ENCODE measurements around the gene FERMT1.
A peak's percentile ranks its signal among the peaks of the same experiment; 100 is the strongest.
"Not testable (repeated sequence)": the region's sequence is repeated elsewhere in the genome, so short reads cannot be mapped to it uniquely, and the experiment has no call there.

Gene FERMT1

GRCh38 chr20:6069669-6070068, 53.2 kb downstream of the FERMT1 start:
- DNase-seq = no peak
- ATAC-seq = no peak

DNA sequence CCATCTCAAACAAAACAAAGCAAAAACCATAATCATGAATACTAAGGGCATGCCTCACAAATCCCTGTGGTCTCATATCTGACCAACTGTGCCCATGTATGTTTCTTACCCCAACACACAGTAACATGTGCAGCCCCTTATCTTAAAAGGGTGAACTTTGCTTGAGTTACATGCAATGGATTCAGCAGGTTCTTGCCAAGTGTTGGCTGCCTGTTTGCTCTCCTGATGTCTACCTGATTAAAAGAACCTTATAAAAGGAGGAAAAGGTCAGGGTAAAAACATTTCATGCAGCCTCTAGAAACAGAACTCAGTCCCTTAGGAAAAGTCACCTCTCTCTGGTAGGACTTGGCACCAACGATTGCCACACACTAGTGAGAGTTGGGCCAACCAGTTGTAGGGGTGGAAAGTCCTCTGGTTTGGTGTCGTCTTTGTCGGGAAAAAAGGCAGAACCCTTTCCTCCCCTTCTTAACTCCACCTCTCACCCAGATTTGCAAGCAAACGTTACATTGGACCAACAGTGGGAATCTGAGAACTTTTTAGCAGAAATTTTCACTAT, 55.0 kb downstream of the FERMT1 start:
- DNase-seq (no peak), ATAC-seq (no peak)

- no peak for ATAC-seq
- DNase-seq = no peak
These were observed 56.2 kb downstream of the FERMT1 start for GRCh38 chr20:6066582-6066981.

DNA sequence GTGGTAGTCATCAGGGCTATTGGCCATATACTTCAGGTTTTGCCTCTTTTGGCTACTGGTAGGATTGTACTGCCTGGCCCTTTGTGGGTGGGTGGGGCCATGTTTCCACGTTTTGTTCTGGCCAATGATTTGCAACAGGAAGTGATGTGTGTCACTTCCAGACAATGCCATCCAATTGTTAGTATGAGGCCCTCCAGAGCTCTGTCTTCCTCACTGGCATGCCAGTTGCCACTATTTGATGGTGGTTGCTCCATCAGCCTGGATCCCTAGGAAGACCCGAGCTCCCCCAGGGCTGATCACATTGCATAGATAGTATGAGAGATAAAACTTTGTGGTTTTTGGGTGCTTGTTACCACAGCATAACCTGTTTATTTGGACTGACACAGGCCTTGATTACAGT, 61.3 kb downstream of the FERMT1 start:
- DNase-seq (no peak), ATAC-seq (no peak)

GRCh38 chr20:6060213-6060612, 62.6 kb downstream of the FERMT1 start:
- ATAC-seq (no peak), DNase-seq (no peak)

- DNase-seq = no peak
These were observed 64.0 kb downstream of the FERMT1 start for GRCh38 chr20:6058684-6059295.

DNA sequence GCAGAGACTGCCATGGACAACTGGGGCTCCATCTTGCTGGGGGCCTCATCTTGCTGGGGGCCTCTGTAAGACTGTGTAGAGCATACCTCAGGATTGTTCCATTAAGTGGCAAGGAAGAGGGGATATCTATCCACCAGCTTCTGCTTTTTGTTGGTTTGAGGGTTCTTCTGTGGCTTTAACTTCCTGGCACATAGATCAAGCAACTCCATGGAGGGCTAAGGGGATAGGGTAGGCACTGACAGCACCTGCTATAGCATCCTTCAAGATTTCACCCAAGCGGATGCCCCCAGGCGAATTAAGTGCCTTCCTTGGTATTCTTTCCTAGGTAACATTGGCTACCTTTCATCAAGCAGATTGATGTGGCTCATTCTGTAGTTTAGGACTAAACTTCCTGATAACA, 65.1 kb downstream of the FERMT1 start:
- DNase-seq (no peak), ATAC-seq (no peak)

More at GRCh38 chr20:6058684-6059295, 64.0 kb downstream of the FERMT1 start:
- no peak for ATAC-seq

- ATAC-seq = no peak
These were observed 65.7 kb downstream of the FERMT1 start for GRCh38 chr20:6057139-6057538.

DNA sequence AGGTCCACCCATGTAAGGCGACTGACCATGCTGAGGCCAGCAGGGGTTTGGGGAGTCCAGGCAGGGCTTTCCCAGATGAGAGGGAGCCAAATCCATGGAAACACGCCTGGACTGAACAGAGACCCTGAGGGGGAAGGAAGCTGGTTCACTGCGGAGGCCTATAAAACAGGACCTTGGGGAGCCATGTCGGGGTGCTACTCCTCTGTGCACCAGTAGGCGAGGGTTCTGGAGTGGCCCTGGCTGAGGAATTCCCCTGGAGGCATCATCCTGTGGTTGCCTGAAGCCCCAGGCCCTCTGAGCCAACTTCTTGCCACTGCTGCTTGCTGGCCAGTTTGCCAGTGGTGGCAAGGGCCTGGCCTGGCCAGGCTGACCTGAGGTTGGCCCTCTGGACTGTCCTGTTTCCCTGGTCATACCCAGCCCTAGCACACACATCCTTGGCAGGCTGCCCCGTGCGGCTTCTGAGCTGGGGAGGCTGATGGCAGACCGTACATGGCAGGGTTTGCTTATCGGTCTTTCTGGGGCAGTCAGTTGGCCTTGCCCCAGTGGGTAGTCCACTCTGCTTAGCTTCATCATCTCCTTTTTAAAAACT, 66.8 kb downstream of the FERMT1 start:
- ATAC-seq (no peak), DNase-seq (no peak)

More at GRCh38 chr20:6057139-6057538, 65.7 kb downstream of the FERMT1 start:
- no peak for DNase-seq

- ATAC-seq (no peak), DNase-seq (no peak)
These were observed 67.6 kb downstream of the FERMT1 start for GRCh38 chr20:6055161-6055783.

DNA sequence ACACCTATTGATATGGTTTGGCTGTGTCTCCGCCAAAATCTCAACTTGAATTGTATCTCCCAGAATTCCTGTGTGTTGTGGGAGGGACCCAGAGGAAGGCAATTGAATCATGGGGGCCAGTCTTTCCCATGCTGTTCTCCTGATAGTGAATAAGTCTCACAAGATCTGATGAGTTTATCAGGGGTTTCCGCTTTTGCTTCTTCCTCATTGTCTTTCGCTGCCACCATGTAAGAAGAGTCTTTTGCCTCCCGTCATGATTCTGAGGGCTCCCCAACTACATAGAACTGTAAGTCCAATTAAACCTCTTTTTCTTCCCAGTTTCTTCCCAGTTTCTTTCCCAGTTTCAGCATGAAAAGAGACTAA, 68.2 kb downstream of the FERMT1 start:
- DNase-seq, ATAC-seq: not testable (repeated sequence)

DNA sequence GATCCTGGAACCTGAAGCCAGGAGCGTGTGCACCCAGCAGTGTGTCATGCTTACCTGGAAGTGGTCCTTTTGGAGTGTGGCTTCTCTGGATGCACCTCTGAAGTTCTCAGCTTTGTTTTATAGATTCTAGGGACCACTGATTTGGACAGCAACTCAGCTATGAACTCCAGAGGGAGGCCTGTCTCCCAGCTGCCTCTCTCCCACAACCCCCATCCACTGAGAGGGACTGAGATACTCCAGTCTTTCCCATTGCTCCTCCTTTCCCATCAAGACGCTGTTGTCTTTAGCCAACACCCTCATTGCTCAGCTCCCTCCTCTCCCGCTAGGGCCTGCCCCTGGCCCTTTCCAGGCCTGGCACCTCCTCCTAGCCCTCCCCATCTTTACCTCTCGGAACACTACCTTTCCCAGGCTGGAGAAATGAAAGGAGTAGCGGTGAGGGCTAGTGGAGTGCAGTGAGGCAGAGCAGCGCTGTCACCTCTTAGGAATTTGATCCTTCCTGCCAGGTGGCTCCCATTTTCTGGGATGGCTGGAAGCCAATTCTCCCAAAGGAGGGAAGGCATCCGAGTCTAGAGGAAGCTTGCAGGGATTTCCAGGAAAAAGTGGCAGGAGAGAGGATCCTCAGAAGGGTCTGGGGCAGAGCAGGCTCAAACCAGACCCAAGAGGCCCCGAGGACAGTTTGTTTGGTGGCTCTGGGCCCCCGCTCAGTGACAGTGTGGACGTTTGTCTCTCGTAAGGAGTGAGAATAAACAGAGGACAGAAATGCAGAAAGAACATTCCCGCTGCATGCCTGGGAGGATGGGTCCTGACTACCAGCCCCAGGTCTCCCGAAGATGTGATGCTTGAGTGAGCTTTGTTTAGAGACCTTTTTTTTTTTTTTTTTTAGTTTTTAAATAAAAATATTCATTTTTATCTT, 68.8 kb downstream of the FERMT1 start, which contains the start of gene LRRN4:
LRRN4 (minus strand) TSS at position 285 of the 913 bp plus-strand sequence. CDS start 1,261 bp downstream, outside the sequence.
- DNase-seq = no peak
- no peak for ATAC-seq

DNA sequence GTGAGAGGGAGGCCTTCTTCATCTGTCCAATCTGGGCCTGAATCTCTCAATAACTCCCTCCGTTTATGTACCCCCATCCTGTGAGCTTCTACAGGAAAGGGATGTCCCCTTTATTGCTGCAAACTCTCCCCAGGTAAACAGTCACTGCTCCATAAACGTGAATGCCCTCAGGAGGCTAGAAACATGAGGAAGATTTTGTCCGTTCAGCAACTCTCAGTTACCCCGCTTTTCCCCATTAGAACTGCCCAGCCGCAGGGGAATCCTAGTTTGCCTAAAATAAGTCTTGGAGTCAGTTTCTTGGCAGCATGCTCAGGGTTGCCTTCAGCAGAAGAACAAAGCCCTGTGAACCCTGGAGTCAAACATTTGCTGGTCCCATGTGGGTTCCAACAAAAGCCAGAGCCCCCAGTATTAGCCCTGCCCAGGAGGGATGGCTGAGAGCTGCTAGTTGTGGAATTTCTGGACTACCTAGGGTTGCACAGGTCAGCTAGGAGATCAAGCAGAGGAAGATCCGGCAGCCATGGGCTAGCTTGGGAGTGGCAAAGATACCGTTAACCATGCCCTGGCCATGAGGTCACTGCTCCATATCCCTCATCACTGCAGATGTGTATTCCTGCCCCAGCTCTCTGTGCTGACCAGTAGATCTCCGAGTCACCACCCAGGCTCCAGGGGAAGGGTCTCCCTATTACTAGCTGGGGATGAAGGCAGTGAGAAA, 69.6 kb downstream of the FERMT1 start:
- DNase-seq = no peak
- ATAC-seq = no peak

DNA sequence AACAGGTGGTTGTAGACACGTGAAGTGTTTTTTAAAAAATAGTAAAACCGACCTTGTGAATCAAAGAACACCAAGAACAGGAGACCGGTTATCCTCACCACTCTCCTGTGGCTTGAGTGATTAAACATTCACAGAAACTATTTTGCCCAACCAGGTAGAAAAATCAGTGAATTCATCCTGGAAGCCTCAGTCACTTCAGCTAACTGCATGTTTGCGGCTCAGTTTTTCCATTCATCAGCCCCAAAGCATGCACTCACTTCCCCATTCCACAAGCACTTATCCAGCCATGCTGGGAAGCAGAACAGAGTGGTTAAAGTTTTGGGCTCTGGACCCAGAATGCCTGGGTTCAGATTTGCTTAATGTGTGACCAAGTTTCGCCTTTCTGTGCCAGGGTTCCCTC, 71.3 kb downstream of the FERMT1 start:
- ATAC-seq = no peak
- no peak for DNase-seq

DNA sequence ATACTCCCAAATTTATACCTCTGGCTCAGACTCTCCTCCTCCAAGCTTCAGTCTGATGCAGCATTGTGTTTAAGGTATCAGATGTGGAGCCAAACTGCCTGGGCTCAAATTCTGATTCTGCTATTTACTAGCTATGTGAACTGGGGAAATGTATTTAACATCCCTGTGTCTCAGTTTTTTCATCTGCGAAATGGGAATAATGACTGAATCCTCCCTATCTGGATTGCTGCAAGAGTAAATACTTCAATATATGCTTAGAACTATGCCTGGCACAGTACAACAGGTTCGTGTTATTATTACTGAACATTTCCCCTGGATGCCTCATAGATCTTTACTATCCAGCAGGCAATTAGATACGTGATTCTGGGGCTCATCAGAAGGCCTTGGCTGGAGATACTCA, 74.4 kb downstream of the FERMT1 start:
- no peak for DNase-seq
- no peak for ATAC-seq

- ATAC-seq (no peak), DNase-seq (no peak)
These were observed 76.4 kb downstream of the FERMT1 start for GRCh38 chr20:6046432-6046831.

DNA sequence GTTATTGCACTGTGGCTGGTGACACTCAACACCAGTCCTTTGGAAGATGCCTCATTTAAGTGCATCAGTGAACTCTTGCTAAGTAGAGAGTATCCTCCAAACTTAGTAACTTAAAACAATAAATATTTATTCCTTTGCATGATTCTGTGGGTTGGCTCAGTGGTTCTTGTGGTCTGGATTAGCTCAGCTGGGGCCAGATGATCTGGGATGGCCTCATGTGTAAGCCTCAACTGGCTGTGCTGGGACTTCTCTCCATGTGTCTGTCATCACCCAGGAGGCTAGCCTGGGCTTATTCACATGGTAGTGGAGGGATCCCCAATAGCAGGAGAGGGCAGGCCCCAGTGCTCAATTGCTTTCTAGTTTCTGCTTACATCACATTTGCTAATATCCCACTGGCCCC, 77.3 kb downstream of the FERMT1 start:
- DNase-seq = no peak

GRCh38 chr20:6044115-6044514, 78.7 kb downstream of the FERMT1 start:
- DNase-seq (no peak), ATAC-seq (peak; percentile 36)

More for the DNA sequence above, 77.3 kb downstream of the FERMT1 start:
- no peak for ATAC-seq

GRCh38 chr20:6041808-6042265, 81.0 kb downstream of the FERMT1 start:
- DNase-seq = no peak
- ATAC-seq = no peak

GRCh38 chr20:6040958-6041807, 81.6 kb downstream of the FERMT1 start:
- DNase-seq (no peak), ATAC-seq (no peak)

DNA sequence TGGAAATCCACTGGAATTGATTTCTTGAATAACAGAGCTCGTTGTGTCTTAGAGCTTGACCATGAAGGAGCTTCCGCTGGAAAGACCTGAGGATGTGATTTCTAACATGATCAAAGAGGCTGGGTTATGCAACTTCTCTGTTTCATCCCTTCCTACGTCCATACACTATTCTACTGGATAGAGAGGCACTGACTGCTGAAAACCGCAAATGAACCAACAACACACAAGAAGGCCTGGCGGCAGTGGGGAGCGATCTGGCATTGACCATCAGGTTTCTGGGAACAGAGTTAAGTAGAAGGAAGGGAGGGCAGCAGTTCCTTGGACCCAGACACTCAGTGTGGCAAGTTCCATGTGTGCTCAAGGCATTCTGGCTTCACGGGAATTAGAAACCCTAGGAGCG, 82.3 kb downstream of the FERMT1 start:
- no peak for DNase-seq
- no peak for ATAC-seq

All from stimulated activated naive CD8-positive, alpha-beta T cell treated with anti-CD3 and anti-CD28 coated beads, Interleukin-15, Interleukin-2, amounts not matched to agents 100 U/mL and 50 U/mL, for 24 hours (primary cell).